Measurements from ENCODE around the gene MYT1.

- no peak for TF ChIP-seq POLR2A (IDR thresholded peaks at IDR 0.05)
- no peak for TF ChIP-seq CTCF (IDR thresholded peaks at IDR 0.05)
Observed at GRCh38 chr20:64203037-64203777, 39.0 kb downstream of the MYT1 start.
